GM18951 (cell line): Measurements from ENCODE around the gene WWP2.

Experiments
- POLR2A ChIP-seq: IDR thresholded peaks from 4 replicates; pipeline ENCODE4 v1.6.1; 2011; ENCODE audit warnings: mild to moderate bottlenecking; ENCODE audit not compliant: insufficient read length, insufficient read depth; ENCODE audit errors: extremely low read depth
- in situ Hi-C: fragments of 300-500 bp; cut with MboI; formaldehyde crosslinking; loops from one replicate; pipeline ENCODE4 v1.12.0; 2022; ENCODE audit warnings: low sequenced_read_pairs, mixed read lengths, inconsistent platforms; ENCODE audit not compliant: unreplicated experiment

The WWP2 gene

DNA sequence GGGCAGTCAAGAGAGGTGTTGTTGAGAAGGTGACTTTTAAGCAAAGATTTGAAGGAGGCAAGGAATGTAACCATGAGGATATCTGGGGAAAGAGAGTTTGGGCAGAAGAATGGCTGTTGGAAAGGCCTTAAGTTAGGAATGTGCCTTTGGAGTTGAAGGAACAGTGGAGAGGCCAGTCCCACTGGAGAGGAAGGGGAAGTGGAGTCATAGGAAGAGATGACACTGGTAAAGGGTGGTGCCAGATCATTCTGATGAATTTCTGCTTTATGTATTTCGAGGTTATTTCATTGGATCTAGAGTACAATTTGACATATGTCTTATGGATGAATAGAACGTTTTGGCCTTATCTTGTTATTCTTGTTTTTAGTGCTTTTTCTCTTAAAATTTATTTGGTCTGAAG, 93.5 kb downstream of the WWP2 start:
- in situ Hi-C loops = no loop called here
- TF ChIP-seq POLR2A = no peak

GRCh38 chr16:69858191-69859104, 96.3 kb downstream of the WWP2 start:
- in situ Hi-C loops = no loop called here
- TF ChIP-seq POLR2A = no peak

- in situ Hi-C loops = no loop called here
- TF ChIP-seq POLR2A = no peak
Measured at GRCh38 chr16:69859105-69859989, 97.2 kb downstream of the WWP2 start.

DNA sequence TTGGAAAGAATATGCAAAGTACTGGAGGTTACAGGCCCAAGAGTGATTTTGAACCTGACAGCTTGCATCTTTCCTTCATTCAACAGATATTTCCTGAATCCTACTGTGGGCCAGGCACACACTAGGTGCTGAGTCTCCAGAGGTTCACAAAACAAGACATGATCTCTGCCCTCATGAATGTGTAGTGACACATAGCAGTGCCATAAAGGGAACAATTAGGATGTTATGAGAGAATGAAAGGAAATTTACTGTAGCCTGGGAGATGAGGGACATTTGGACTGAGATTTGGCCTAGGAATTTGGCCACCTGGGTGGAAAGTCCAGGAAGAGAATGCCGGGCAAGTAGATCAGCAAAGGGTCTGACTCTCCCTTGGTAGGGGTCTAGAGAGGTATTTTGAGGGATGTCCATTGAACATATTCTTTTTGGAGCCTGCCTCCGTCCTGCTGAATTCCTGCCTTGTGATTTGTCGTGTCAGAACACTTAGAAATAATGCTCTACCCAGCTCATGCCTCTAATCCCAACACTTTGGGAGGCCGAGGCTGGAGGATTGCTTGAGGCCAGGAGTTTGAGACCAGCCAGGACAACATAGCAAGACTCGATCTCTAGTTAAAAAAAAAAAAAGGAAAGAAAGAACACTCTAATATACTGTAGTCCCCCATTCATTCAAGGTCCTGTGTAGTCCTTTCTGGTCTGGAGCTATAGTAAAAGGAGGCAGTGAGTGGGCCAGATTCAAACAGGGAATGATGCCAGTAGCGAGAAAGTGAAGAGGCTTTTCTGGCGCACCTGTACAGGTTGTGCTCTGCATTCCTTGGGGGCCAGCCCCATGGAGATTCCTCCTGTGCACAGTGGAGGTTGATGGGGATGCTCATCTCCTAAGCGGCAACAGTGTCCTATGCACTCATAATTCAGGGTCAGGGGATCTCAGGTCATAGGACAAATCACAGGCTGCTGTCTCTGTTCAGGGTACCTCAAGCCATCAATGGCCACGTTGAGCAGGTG, 98.4 kb downstream of the WWP2 start:
- no peak for TF ChIP-seq POLR2A
- in situ Hi-C loops = no loop called here

DNA sequence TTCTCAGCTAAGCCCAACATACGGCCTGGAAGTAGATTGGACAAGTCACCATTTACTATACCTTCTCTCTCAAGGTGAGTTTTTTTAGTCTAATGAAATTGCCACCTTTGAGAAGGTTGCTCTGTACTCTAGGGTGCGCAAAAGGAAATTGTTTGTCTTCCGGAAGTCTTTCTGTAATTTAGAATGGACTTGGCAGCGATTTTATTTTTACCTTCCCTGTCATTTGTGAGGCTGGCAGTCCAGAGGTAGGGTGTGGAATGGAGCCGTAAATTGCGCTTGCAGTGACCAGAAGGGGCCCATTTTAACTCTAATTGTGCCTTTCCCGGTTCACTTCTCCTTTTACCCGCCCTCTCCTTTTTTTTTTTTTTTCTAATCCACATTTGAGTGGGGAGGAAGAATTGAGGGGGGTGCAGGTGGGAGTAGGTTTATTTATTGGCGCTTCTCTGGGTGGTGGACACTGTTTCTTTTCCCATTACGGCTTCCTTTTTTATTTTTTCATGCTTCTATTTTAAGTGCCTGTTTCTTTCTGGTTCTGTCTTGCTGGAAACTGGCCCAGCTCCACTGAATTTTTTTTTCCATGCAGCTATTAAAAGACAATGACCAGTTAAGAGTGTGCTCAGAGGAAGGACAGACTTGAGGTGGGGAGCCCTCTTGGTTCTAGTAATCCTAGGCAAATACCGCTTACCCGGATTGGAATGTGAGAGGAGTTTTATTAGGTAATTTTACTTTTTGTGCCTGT, 99.3 kb downstream of the WWP2 start:
- no peak for TF ChIP-seq POLR2A
- in situ Hi-C loops = no loop called here

- in situ Hi-C loops = no loop called here
Measured at GRCh38 chr16:69863401-69864281, 101.5 kb downstream of the WWP2 start.

GRCh38 chr16:69865701-69866100, 103.6 kb downstream of the WWP2 start:
- TF ChIP-seq POLR2A = no peak
- in situ Hi-C loops = no loop called here

More at GRCh38 chr16:69863401-69864281, 101.5 kb downstream of the WWP2 start:
- TF ChIP-seq POLR2A = no peak

- TF ChIP-seq POLR2A = no peak
- in situ Hi-C loops = no loop called here
Measured at GRCh38 chr16:69867784-69868560, 105.8 kb downstream of the WWP2 start.

DNA sequence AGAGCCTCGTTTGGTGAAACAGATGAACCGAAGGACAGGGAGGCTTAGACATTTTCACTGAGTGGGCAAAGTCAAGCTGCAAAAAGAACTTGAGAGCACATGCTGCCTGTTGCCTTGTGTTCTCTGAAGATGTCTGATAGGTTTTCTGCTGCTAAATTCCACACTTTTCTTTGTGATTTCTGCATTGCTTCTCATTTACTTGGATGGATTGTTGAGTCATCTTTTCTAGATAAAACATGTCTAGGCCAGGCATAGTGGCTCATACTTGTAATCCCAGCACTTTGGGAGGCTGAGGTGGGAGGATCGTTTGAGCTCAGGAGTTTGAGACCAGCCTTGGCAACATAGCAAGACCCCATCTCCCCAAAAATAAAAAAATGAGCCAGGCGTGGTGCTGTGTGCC, 108.6 kb downstream of the WWP2 start:
- TF ChIP-seq POLR2A = no peak
- in situ Hi-C loops = no loop called here

DNA sequence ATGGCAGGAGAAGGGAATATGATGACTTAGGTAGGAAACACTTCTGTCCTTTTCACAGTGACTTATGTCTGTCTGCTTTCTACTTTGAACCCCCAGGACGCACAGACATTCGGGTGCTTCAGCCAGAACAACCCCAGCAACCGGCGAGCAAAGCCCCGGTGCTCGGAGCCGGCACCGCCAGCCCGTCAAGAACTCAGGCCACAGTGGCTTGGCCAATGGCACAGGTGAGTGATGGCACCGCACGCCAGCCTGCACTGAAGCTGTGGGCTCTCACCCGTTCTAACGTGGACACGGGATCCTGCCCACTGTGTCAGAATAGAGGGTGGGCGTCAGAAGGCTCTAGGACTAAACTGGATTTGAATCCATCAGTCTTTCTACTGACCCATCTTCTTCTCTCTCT, 109.6 kb downstream of the WWP2 start:
- in situ Hi-C loops = no loop called here

DNA sequence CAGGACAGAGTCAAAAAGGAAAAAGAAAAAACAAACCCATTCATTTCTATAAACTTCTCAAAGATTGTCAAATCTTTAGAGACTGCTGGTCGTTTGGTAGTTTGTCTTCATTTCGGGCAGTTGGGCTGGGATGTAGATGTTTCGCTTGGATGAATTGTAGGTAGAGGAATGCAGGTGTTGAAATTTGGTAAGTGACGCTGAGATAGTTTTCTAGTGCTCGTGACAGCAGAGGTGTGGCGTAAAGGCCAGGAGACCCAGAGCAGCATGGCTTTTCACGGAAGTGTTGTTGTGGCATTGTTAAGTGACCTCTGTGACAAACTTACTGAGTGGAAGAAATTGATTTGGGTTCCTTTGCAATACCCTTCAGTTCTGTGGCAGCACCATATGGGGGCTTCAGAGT, 110.8 kb downstream of the WWP2 start:
- in situ Hi-C loops = no loop called here
- no peak for TF ChIP-seq POLR2A

More for the DNA sequence above, 109.6 kb downstream of the WWP2 start:
- TF ChIP-seq POLR2A = no peak

GRCh38 chr16:69873783-69874182, 111.7 kb downstream of the WWP2 start:
- in situ Hi-C loops = no loop called here
- no peak for TF ChIP-seq POLR2A
